Nephron (organoid): ENCODE data around the gene HLA-DPB1.

Experiments used
- H3K27ac Mint-ChIP-seq, 3 experiments: 2 replicates each; pipeline ENCODE4 v1.8.0; 2020; ENCODE audit warnings: mixed read lengths in 3 of 3, mild to moderate bottlenecking in 2 of 3, moderate library complexity in 1 of 3
- H3K27me3 Mint-ChIP-seq: 2 replicates; pipeline ENCODE4 v1.8.0; 2021; ENCODE audit warnings: low read depth, mild to moderate bottlenecking, moderate library complexity, mixed read lengths
- H3K36me3 Mint-ChIP-seq: 2 replicates; pipeline ENCODE4 v1.8.0; 2020; ENCODE audit warnings: low read depth, mixed read lengths
- H3K4me1 Mint-ChIP-seq: 2 replicates; pipeline ENCODE4 v1.8.0; 2020; ENCODE audit warnings: mixed read lengths
- H3K4me3 Mint-ChIP-seq, 3 experiments: 2 replicates each; pipeline ENCODE4 v1.8.0; 2020; ENCODE audit warnings: mild to moderate bottlenecking in 3 of 3, mixed read lengths in 3 of 3, moderate library complexity in 2 of 3
- H3K9me3 Mint-ChIP-seq: 2 replicates; pipeline ENCODE4 v1.8.0; 2020; ENCODE audit warnings: mixed read lengths
- TF ChIP-seq, protein P1 (sequence below), 3 experiments: fragments of 200-600 bp; sonication (generic); IDR thresholded peaks; one replicate each; pipeline ENCODE4 v1.5.0; 2021; ENCODE audit warnings: antibody characterized with exemption in 3 of 3; ENCODE audit not compliant: unreplicated experiment in 3 of 3

Gene HLA-DPB1

DNA sequence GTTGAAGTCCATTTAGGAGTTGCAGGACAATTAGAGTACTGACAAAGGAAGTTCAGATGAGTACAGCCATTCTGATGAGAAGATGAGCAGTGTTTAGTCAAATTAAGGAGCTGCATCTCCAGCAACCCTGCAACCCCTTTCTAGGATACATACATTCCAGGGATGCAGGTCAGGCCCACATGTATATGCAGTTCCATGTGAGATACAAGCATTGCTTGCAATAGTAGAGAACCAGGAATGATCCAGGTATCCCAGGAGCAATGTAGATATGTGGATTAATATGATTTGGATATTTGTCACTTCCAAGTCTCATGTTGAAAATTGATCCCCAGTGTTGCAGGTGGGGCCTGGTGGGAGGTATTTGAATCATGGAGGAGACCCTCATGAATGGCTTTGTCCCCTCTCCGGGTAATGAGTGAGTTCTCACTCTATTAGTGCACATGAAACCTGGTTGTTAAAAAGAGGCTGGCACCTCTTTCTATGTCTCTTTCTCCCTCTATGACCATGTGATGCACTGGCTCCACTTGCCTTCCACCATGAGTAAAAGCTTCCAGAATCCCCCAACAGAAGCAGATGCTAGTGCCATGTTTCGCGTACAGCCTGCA, 8.8 kb upstream of the HLA-DPB1 start:
- peaks cover 10% of the 10 kb centered on the region for H3K9me3 Mint-ChIP-seq
- H3K27ac Mint-ChIP-seq = no peak overlapping the region
- H3K4me1 Mint-ChIP-seq = no peaks in the 10 kb centered on the region
- TF ChIP-seq, protein P1, sequence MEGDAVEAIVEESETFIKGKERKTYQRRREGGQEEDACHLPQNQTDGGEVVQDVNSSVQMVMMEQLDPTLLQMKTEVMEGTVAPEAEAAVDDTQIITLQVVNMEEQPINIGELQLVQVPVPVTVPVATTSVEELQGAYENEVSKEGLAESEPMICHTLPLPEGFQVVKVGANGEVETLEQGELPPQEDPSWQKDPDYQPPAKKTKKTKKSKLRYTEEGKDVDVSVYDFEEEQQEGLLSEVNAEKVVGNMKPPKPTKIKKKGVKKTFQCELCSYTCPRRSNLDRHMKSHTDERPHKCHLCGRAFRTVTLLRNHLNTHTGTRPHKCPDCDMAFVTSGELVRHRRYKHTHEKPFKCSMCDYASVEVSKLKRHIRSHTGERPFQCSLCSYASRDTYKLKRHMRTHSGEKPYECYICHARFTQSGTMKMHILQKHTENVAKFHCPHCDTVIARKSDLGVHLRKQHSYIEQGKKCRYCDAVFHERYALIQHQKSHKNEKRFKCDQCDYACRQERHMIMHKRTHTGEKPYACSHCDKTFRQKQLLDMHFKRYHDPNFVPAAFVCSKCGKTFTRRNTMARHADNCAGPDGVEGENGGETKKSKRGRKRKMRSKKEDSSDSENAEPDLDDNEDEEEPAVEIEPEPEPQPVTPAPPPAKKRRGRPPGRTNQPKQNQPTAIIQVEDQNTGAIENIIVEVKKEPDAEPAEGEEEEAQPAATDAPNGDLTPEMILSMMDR (IDR thresholded peaks at IDR 0.05; ENCODE audit: unreplicated experiment in 3 of 3) = no peak
- peaks cover 17% of the 10 kb centered on the region for H3K27me3 Mint-ChIP-seq
- no peaks in the 10 kb centered on the region for H3K36me3 Mint-ChIP-seq
- H3K4me3 Mint-ChIP-seq = no peak overlapping the region

DNA sequence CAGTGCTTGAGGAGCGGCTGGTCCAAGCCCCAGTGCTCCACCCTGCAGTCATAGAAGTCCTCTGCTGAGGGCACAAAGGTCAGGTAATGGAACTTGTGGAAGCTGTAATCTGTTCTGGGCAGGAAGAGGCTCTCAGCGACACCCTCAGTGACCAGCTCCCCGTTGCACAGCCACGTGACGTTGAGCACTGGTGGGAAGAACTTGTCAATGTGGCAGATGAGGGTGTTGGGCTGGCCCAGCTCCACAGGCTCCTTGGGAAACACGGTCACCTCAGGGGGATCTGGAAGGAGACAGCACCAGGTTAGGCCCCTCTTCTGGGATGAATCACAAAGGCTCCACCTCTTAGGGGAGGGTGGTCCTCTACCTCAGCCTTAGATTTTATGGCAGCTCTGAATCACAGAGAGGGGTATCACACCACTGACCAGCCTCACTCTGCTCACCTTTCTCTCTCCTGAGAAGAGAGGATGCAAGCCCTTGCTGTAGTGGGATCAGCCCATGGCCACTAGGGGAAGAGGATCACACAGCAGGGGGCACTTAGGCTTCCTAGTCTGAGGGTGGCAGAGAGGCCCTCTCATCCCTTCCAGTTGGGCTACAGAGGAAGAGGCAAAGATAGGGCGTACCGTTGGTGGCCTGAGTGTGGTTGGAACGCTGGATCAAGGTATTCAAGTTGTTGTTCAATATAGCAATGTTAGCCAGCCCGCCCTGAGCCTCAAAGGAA, 6.6 kb upstream of the HLA-DPB1 start:
- TF ChIP-seq, protein P1 (IDR thresholded peaks at IDR 0.05; ENCODE audit: unreplicated experiment in 3 of 3) = no peak
- no peaks in the 10 kb centered on the region for H3K36me3 Mint-ChIP-seq
- H3K27ac Mint-ChIP-seq = no peak overlapping the region
- H3K4me1 Mint-ChIP-seq = no peaks in the 10 kb centered on the region
- H3K4me3 Mint-ChIP-seq = no peak overlapping the region
- peaks cover 10% of the 10 kb centered on the region for H3K9me3 Mint-ChIP-seq
- peaks cover 20% of the 10 kb centered on the region for H3K27me3 Mint-ChIP-seq

DNA sequence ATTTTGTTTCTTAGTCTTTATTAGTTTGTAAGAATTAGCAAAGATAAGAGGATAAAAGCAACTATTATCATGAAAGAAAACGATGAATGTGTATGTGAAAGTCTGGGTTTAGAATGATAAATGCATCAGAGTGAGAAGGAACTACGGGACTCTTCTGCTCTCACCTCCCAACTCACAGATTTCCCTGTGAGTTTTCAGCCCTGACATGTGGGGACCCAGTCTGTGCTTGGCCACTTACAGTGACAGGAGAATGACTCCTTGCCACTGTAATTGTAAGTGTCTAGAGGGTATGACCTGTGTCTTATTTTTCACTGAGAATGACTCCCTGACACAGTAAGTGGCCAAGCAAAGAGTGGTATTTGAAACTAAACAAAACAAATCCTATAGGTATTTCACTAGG, 4.9 kb upstream of the HLA-DPB1 start:
- no peak overlapping the region for H3K4me3 Mint-ChIP-seq
- TF ChIP-seq, protein P1 (IDR thresholded peaks at IDR 0.05; ENCODE audit: unreplicated experiment in 3 of 3) = no peak
- peaks cover 6% of the 10 kb centered on the region for H3K9me3 Mint-ChIP-seq
- H3K27ac Mint-ChIP-seq = no peak overlapping the region
- no peaks in the 10 kb centered on the region for H3K4me1 Mint-ChIP-seq
- H3K36me3 Mint-ChIP-seq = no peaks in the 10 kb centered on the region
- peaks cover 21% of the 10 kb centered on the region for H3K27me3 Mint-ChIP-seq

DNA sequence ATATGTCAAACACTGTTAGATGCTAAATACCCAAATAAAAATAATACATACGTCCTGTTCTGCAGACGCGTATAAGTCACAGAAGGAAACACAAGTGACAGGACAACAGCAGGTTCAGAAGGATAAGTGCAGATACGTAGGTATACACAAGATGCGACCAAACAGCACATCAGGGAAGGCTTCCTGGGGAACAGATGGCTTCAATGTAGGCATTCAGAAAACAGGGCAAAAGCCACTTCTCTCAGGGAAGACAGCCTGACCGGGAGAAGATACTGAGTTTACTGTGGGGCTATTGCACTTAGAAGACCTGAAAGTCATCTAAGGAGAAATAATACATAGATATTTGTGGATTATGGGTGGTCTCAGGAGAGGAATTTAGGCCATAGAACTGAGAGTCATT, 4.2 kb upstream of the HLA-DPB1 start:
- H3K4me3 Mint-ChIP-seq = no peak overlapping the region
- no peaks in the 10 kb centered on the region for H3K4me1 Mint-ChIP-seq
- no peak overlapping the region for H3K27ac Mint-ChIP-seq
- H3K27me3 Mint-ChIP-seq = peaks cover 22% of the 10 kb centered on the region
- H3K9me3 Mint-ChIP-seq = no peaks in the 10 kb centered on the region
- TF ChIP-seq, protein P1 (IDR thresholded peaks at IDR 0.05; ENCODE audit: unreplicated experiment in 3 of 3) = no peak
- no peaks in the 10 kb centered on the region for H3K36me3 Mint-ChIP-seq

DNA sequence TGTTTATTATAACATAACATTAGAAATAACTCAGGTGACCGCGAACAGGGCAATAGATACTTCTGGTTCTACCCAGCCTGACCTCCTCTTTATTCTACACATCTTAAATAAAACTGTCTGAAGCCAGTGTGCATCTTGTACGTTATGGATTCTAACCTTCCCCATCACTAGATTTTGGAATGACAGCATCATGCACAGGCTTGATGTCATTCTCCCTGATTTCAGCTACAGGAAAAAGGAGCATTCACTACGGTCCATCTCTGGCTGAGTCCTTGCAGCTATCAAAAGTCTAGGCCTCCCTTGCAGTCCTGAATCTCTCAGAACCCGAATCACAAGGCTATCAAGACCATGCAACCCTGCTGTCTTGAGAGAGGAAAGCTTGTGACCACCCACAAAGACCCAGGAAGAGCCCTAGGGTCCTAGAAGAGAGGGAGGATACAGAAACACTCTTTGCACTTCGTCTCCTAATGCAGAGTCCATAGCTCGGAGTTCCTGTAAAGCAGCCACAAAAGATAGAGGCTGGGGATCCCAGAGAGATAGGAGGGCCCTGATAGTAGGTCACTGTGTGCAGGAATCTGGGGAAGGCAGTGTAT, 3.2 kb upstream of the HLA-DPB1 start:
- TF ChIP-seq, protein P1 (IDR thresholded peaks at IDR 0.05; ENCODE audit: unreplicated experiment in 3 of 3) = no peak
- H3K36me3 Mint-ChIP-seq = no peaks in the 10 kb centered on the region
- no peak overlapping the region for H3K27ac Mint-ChIP-seq
- peaks cover 22% of the 10 kb centered on the region for H3K27me3 Mint-ChIP-seq
- no peaks in the 10 kb centered on the region for H3K9me3 Mint-ChIP-seq
- no peak overlapping the region for H3K4me3 Mint-ChIP-seq
- no peaks in the 10 kb centered on the region for H3K4me1 Mint-ChIP-seq
